PC-3 (cell line): ENCODE data around the gene DKKL1. TPM values are rescaled to one million over a fixed set of nuclear protein-coding genes. Genes with fewer than 3 reads are reported as not detected.

Source experiments
- ATAC-seq: fragments of 200-7000 bp; cut with Tn5 transposase; 2 replicates; pipeline ENCODE4 v1.9.1; 2020; ENCODE audit warnings: mild to moderate bottlenecking, moderate library complexity
- BruUV-seq: library from RNA; stranded (reverse); fragments of 400-500 nt; replicated peaks from 2 replicates; lab custom pipeline; 2021; lab: Mats Ljungman, UMichigan
- CTCF ChIA-PET: fragments of 300-600 bp; sonication (Branson Sonifier 250); formaldehyde crosslinking; loops from one replicate; lab custom pipeline; 2022; ENCODE audit warnings: antibody characterized with exemption; lab: Charles Lee
- POLR2A ChIA-PET: fragments of 300-600 bp; sonication (Branson Sonifier 250); formaldehyde crosslinking; loops from one replicate; lab custom pipeline; 2022; ENCODE audit warnings: antibody characterized with exemption; ENCODE audit not compliant: unreplicated experiment; lab: Charles Lee
- DNase-seq: peaks from one replicate; pipeline ENCODE4 v3.0.0-alpha.2; 2015
- H2AFZ ChIP-seq: fragments of 300-600 bp; sonication (generic); 2 replicates; pipeline ENCODE4 v1.6.0; 2016; ENCODE audit warnings: antibody characterized with exemption, low read length
- H3F3A ChIP-seq: fragments of 300-600 bp; sonication (generic); one replicate; pipeline ENCODE4 v1.6.0; 2017; ENCODE audit warnings: antibody characterized with exemption, low read length, control low read depth, mild to moderate bottlenecking; ENCODE audit not compliant: unreplicated experiment
- H3K27ac ChIP-seq: fragments of 300-600 bp; sonication (generic); 2 replicates; pipeline ENCODE4 v1.5.1; 2016; ENCODE audit warnings: mild to moderate bottlenecking, low read length
- H3K27me3 ChIP-seq: fragments of 300-600 bp; sonication (generic); 2 replicates; pipeline ENCODE4 v1.6.1; 2016; ENCODE audit warnings: low read length, mixed read lengths
- H3K36me3 ChIP-seq: fragments of 300-600 bp; sonication (generic); 2 replicates; pipeline ENCODE4 v1.6.1; 2016; ENCODE audit warnings: low read depth, mixed run types, low read length, mixed read lengths
- H3K4me1 ChIP-seq: fragments of 300-600 bp; sonication (generic); 2 replicates; pipeline ENCODE4 v1.5.1; 2016; ENCODE audit warnings: low read length; ENCODE audit not compliant: insufficient read depth
- H3K4me2 ChIP-seq: fragments of 300-600 bp; sonication (generic); 2 replicates; pipeline ENCODE4 v1.6.0; 2016; ENCODE audit warnings: low read length
- H3K4me3 ChIP-seq: fragments of 300-600 bp; sonication (generic); 2 replicates; pipeline ENCODE4 v1.5.1; 2016; ENCODE audit warnings: mild to moderate bottlenecking, low read length, mixed read lengths
- H3K79me2 ChIP-seq: fragments of 300-600 bp; sonication (generic); 2 replicates; pipeline ENCODE4 v1.6.1; 2017; ENCODE audit warnings: low read length, mixed read lengths
- H3K9ac ChIP-seq: fragments of 300-600 bp; sonication (generic); 2 replicates; pipeline ENCODE4 v1.6.0; 2016; ENCODE audit warnings: mild to moderate bottlenecking, low read length
- H3K9me2 ChIP-seq: fragments of 300-600 bp; sonication (generic); replicated peaks from 2 replicates; pipeline ENCODE4 v1.6.1; 2016; ENCODE audit warnings: mixed run types, low read length, mixed read lengths
- H3K9me3 ChIP-seq: fragments of 300-600 bp; sonication (generic); 2 replicates; pipeline ENCODE4 v1.6.1; 2016; ENCODE audit warnings: low read length, mixed read lengths
- H4K20me1 ChIP-seq: fragments of 300-600 bp; sonication (generic); 2 replicates; pipeline ENCODE4 v1.6.1; 2016; ENCODE audit warnings: low read length, mixed read lengths
- CTCF ChIP-seq: fragments of 300-600 bp; sonication (generic); conservative IDR thresholded peaks from 2 replicates; pipeline ENCODE4 v1.5.1; 2017; ENCODE audit warnings: antibody characterized with exemption, low read depth, mild to moderate bottlenecking, low read length
- EZH2 ChIP-seq: fragments of 300-600 bp; sonication (generic); IDR thresholded peaks from one replicate; pipeline ENCODE4 v1.6.1; 2017; ENCODE audit warnings: antibody characterized with exemption, mild to moderate bottlenecking, low read length; ENCODE audit not compliant: unreplicated experiment
- EZH2phosphoT487 ChIP-seq: fragments of 300-600 bp; sonication (generic); IDR thresholded peaks from 2 replicates; pipeline ENCODE4 v1.6.1; 2018; ENCODE audit warnings: mild to moderate bottlenecking, antibody characterized with exemption, low read length, borderline replicate concordance
- intact Hi-C: fragments of 100-400 bp; cut with micrococcal nuclease; formaldehyde crosslinking; loops from 2 replicates; pipeline ENCODE4 v1.9.0; 2023
- total RNA-seq: library from RNA; depleted of rRNA; stranded (reverse); fragments of >200 nt; gene quantifications from 2 replicates; pipeline ENCODE4 v1.2.3, GENCODE V29; 2014

Gene DKKL1
- total RNA-seq, 1 experiment from 2014 or later: 2.4 TPM

GRCh38 chr19:49374665-49375434 is 11.2 kb downstream of the DKKL1 start:
- intact Hi-C loops: no loop called here
- Histone ChIP-seq H3K9me2 (no peaks in the 10 kb centered on the region), H3F3A (no peaks in the 10 kb centered on the region), H3K4me3 (no peak overlapping the region), H3K27me3 (no peaks in the 10 kb centered on the region; the same call in 1 of the 2 replicates), H2AFZ (no peak overlapping the region), H4K20me1 (no peaks in the 10 kb centered on the region), H3K9ac (no peak overlapping the region), H3K36me3 (no peaks in the 10 kb centered on the region), H3K79me2 (no peaks in the 10 kb centered on the region), H3K9me3 (peaks cover 6% of the 10 kb centered on the region), H3K27ac (no peak overlapping the region), H3K4me2 (no peak overlapping the region), H3K4me1 (no peaks in the 10 kb centered on the region)
- ATAC-seq (no peak), DNase-seq (no peak)
- TF ChIP-seq EZH2 (no peak), EZH2phosphoT487 (no peak), CTCF (no peak)
- BruUV-seq: no TSS peak
- CTCF ChIA-PET: interaction anchor here (0.7 kb wide), 1 partner anchor 16 kb away, joined by 5 read pairs; no protein-coding TSS in a partner anchor
- POLR2A ChIA-PET: no interaction called here

- no peaks in the 10 kb centered on the region for H3K4me1 ChIP-seq
- no peak overlapping the region for H3K4me3 ChIP-seq
- no peak overlapping the region for H3K9ac ChIP-seq
- H3K9me2 ChIP-seq: no peaks in the 10 kb centered on the region
- CTCF ChIA-PET: interaction anchor here (0.7 kb wide), 1 partner anchor 77 kb away, joined by 3 read pairs; no protein-coding TSS in a partner anchor
- TF ChIP-seq EZH2phosphoT487 (no peak), CTCF (no peak), EZH2 (no peak)
- no peak overlapping the region for H3K27ac ChIP-seq
- H4K20me1 ChIP-seq: no peaks in the 10 kb centered on the region
- peaks cover 7% of the 10 kb centered on the region for H3K9me3 ChIP-seq
- H3K36me3 ChIP-seq: no peaks in the 10 kb centered on the region
- no TSS peak for BruUV-seq
- ATAC-seq: no peak
- H3K27me3 ChIP-seq: no peaks in the 10 kb centered on the region
- no peak for DNase-seq
- POLR2A ChIA-PET: interaction anchor here (0.6 to 1.2 kb wide), 2 partner anchors 11 to 16 kb away, joined by 13 to 16 read pairs; partner anchors contain the start of gene TEAD2
- H2AFZ ChIP-seq: no peak overlapping the region
- H3K4me2 ChIP-seq: no peak overlapping the region
- no peaks in the 10 kb centered on the region for H3K79me2 ChIP-seq
- no peaks in the 10 kb centered on the region for H3F3A ChIP-seq
- intact Hi-C loops: no loop called here
Measured at GRCh38 chr19:49378512-49378911, 14.8 kb downstream of the DKKL1 start.

- no peak for ATAC-seq
- intact Hi-C loops: no loop called here
Measured at GRCh38 chr19:49380391-49380790, 16.7 kb downstream of the DKKL1 start.

More at GRCh38 chr19:49380391-49380790, 16.7 kb downstream of the DKKL1 start:
- no peak for TF ChIP-seq EZH2phosphoT487
- no peak for TF ChIP-seq EZH2
- POLR2A ChIA-PET: no interaction called here
- no peak for DNase-seq
- Histone ChIP-seq H4K20me1 (no peaks in the 10 kb centered on the region), H3K9ac (no peak overlapping the region), H2AFZ (no peak overlapping the region), H3K36me3 (no peaks in the 10 kb centered on the region), H3F3A (no peaks in the 10 kb centered on the region), H3K9me3 (peaks cover 7% of the 10 kb centered on the region), H3K4me3 (no peak overlapping the region), H3K79me2 (no peaks in the 10 kb centered on the region), H3K27ac (no peak overlapping the region), H3K9me2 (no peaks in the 10 kb centered on the region), H3K4me2 (no peak overlapping the region), H3K27me3 (no peaks in the 10 kb centered on the region), H3K4me1 (no peaks in the 10 kb centered on the region)
- BruUV-seq: no TSS peak
- CTCF ChIA-PET: no interaction called here
